HG03064 (cell line): ENCODE measurements around the gene CIDEA.

Source experiments
- ATAC-seq: cut with Tn5 transposase; IDR thresholded peaks from one replicate; pipeline ENCODE4 v1.9.1; 2021; ENCODE audit warnings: low read depth; ENCODE audit not compliant: unreplicated experiment

CIDEA gene

GRCh38 chr18:12315911-12316310 lies 61.8 kb downstream of the CIDEA start:
- ATAC-seq, result no peak

DNA sequence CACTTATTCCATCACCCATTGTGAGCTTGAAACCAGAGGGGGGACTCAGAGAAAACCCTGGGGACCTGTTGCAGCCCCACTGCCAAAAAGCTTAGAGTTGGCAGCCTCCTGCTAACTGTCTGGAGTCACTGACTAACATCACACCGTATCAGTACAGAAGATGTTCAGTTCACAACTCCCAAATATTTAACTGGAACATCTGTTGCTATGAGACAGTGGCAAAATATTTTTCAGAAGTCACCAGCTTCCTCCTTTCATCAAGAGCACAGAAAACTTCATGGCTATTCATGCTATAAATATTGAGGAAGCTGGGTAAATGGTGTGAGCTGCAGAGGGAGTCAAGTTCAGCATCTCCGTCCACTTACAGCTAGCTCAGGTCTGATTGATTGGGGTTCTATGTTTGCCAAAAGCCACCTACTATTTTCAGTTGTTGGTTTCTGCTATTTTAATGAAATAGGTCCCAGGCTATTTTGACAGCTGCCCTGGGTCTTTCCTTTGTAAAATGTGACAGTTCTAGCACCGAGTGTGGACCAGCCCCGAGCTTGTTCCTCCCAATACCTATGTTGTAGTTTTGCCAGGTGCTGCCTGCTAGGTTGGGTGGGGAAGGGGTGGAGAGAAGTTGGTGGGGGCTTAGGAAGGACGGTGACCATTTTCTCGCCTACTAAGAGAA lies 63.6 kb downstream of the CIDEA start:
- ATAC-seq, result no peak

DNA sequence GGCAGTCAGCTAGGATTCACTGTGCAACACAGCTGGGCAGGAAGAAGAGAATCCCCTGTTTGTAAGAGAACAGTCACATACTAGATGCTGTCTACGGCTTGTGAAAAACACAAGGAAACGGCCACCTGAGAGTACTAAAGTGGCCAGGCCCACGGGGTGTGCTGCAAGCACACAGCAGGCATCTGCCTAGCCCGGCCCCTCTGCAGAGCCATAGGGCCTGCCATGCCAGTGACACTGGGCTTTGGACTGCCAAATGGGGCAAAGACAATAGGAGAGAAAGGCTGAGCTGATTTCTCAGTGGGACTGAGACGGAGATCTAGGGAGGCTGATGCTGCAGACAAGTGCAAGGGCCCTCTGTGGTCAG lies 64.2 kb downstream of the CIDEA start:
- ATAC-seq, result no peak

- no peak for ATAC-seq
Observed at GRCh38 chr18:12318857-12319256, 64.7 kb downstream of the CIDEA start.

DNA sequence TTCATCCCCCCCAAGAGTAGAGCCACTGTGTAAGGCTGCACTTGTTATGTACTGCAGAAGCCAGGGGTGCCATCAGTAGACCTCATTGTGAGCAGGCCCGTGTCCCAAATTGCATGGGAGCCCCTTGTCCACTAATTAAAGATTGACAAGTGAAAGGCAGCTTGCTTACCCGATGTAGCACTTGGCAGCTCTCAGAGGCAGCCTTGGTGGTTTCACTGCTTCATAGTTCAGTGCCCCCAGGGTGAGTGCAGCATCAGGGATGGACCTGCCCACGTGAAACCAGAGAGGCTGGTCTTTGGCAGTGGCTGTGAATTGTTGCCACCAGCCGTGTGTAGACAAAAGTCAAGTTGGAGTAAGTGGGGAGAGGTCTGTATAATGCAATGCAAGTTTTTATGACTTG lies 67.2 kb downstream of the CIDEA start:
- ATAC-seq, result peak; percentile 48

- ATAC-seq, result no peak
Observed at GRCh38 chr18:12324991-12325725, 71.0 kb downstream of the CIDEA start.

- ATAC-seq, result no peak
Observed at GRCh38 chr18:12325726-12326245, 71.6 kb downstream of the CIDEA start.

- no peak for ATAC-seq
Observed at GRCh38 chr18:12326711-12327460, 72.7 kb downstream of the CIDEA start.
